ENCODE data around the gene FOLH1. TPM values are rescaled to one million over a fixed set of nuclear protein-coding genes. Genes with fewer than 3 reads are reported as not detected.
"Not testable (repeated sequence)": the region's sequence is repeated elsewhere in the genome, so short reads cannot be mapped to it uniquely, and the experiment has no call there.

FOLH1 gene
- total RNA-seq, 1 experiment from 2014 or later = 0.98 TPM

- H3K27me3 ChIP-seq (ENCODE audit: control insufficient read depth, insufficient read depth, low read length); POLR2A ChIA-PET; H3K4me3 ChIP-seq (ENCODE audit: low read depth in 2 of 2, low read length in 2 of 2); CTCF ChIA-PET; H3K4me1 ChIP-seq (ENCODE audit: control insufficient read depth, insufficient read depth, low read length); in situ Hi-C loops (cut with HindIII; ENCODE audit: low pct_unique_long_range_greater_than_20kb, low sequenced_read_pairs); ATAC-seq; H3K36me3 ChIP-seq (ENCODE audit: control insufficient read depth, insufficient read depth, low read length); BruUV-seq (replicated peaks); intact Hi-C loops (cut with micrococcal nuclease; ENCODE audit: unreplicated experiment); H3K27ac ChIP-seq (ENCODE audit: low read length); H3K9me3 ChIP-seq (ENCODE audit: control insufficient read depth, insufficient read depth, low read depth, low read length); DNase-seq (ENCODE audit: low read depth, low spot score): not testable (repeated sequence)
Measured at GRCh38 chr11:49102356-49102755, 106.0 kb downstream of the FOLH1 start.

Other genes starting within 250 kb of the FOLH1 start
- not detected for gene TRIM51G, start 224.7 kb downstream of the FOLH1 start, total RNA-seq (2021; ENCODE audit: unreplicated experiment)
- not detected for gene TRIM49B, start 179.8 kb downstream of the FOLH1 start, total RNA-seq (2021; ENCODE audit: unreplicated experiment)
- not detected for gene TRIM64C, start 149.5 kb downstream of the FOLH1 start, total RNA-seq (2021; ENCODE audit: unreplicated experiment)

Measured in Panc1 (cell line).